Peyer's patch (tissue), 4 donors: ENCODE measurements around the gene PKLR.

Experiments used
- CTCF ChIP-seq, 6 experiments: fragments of 450-650 bp in 4 of 6; fragments of 200-600 bp in 2 of 6; sonication (generic) in 1 of 6; IDR thresholded peaks; one replicate each; pipeline ENCODE4 v1.5.1; 2017 to 2019; ENCODE audit warnings: antibody characterized with exemption in 6 of 6, mild to moderate bottlenecking in 3 of 6, moderate library complexity in 1 of 6
- POLR2A ChIP-seq, 2 donors: fragments of 450-650 bp; IDR thresholded peaks; one replicate each; pipeline ENCODE4 v1.5.1; 2017; ENCODE audit warnings: antibody characterized with exemption in 2 of 2, mild to moderate bottlenecking in 2 of 2, moderate library complexity in 2 of 2

GRCh38 chr1:155242805-155243358, 58.4 kb downstream of the PKLR start:
- TF ChIP-seq CTCF (IDR thresholded peaks at IDR 0.05) (no peak), POLR2A (IDR thresholded peaks at IDR 0.05) (no peak)
